Cerebellar cortex (tissue), 1 donor: ENCODE measurements around the gene AGPAT4.

ENCODE experiments used
- DNase-seq: peaks from one replicate; pipeline ENCODE4 v3.0.0-alpha.2; 2015; ENCODE audit warnings: low spot score

Gene AGPAT4

GRCh38 chr6:161166176-161166575 lies 107.7 kb downstream of the AGPAT4 start:
- DNase-seq = no peak

GRCh38 chr6:161164182-161164625 lies 109.7 kb downstream of the AGPAT4 start:
- DNase-seq = no peak

GRCh38 chr6:161163466-161164181 lies 110.2 kb downstream of the AGPAT4 start:
- no peak for DNase-seq

- no peak for DNase-seq
Observed at GRCh38 chr6:161162722-161163121, 111.1 kb downstream of the AGPAT4 start.

GRCh38 chr6:161161889-161162624 lies 111.8 kb downstream of the AGPAT4 start:
- DNase-seq = no peak

GRCh38 chr6:161161121-161161520 lies 112.7 kb downstream of the AGPAT4 start:
- no peak for DNase-seq

GRCh38 chr6:161154796-161155335 lies 119.0 kb downstream of the AGPAT4 start:
- DNase-seq = no peak

- no peak for DNase-seq
Observed at GRCh38 chr6:161153725-161154124, 120.1 kb downstream of the AGPAT4 start.

- DNase-seq = no peak
Observed at GRCh38 chr6:161152907-161153662, 120.8 kb downstream of the AGPAT4 start.

GRCh38 chr6:161152527-161152862 lies 121.4 kb downstream of the AGPAT4 start:
- no peak for DNase-seq

GRCh38 chr6:161151660-161152526 lies 122.0 kb downstream of the AGPAT4 start:
- no peak for DNase-seq

- no peak for DNase-seq
Observed at GRCh38 chr6:161151059-161151645, 122.7 kb downstream of the AGPAT4 start.

- DNase-seq = no peak
Observed at GRCh38 chr6:161150566-161150965, 123.3 kb downstream of the AGPAT4 start.

GRCh38 chr6:161150136-161150535 lies 123.7 kb downstream of the AGPAT4 start:
- DNase-seq = no peak

- DNase-seq = no peak
Observed at GRCh38 chr6:161143663-161144430, 130.0 kb downstream of the AGPAT4 start.

GRCh38 chr6:161142957-161143296 lies 130.9 kb downstream of the AGPAT4 start:
- no peak for DNase-seq

- DNase-seq = no peak
Observed at GRCh38 chr6:161141173-161141572, 132.7 kb downstream of the AGPAT4 start.

GRCh38 chr6:161140554-161140875 lies 133.3 kb downstream of the AGPAT4 start:
- no peak for DNase-seq

- DNase-seq = no peak
Observed at GRCh38 chr6:161139766-161140553, 133.9 kb downstream of the AGPAT4 start.

- DNase-seq = no peak
Observed at GRCh38 chr6:161139304-161139765, 134.5 kb downstream of the AGPAT4 start.
